OCI-LY1 (cell line): ENCODE results near the gene LIPC.

ENCODE experiments used
- H2AFZ ChIP-seq: fragments of 200-600 bp; sonication (generic), shearing (Covaris generic); 2 replicates; pipeline ENCODE4 v1.6.0; 2014; ENCODE audit warnings: antibody characterized with exemption, mild to moderate bottlenecking, low read length
- H3F3A ChIP-seq: fragments of 200-600 bp; sonication (generic), shearing (Covaris generic); 2 replicates; pipeline ENCODE4 v1.6.0; 2014; ENCODE audit warnings: mild to moderate bottlenecking, antibody characterized with exemption, low read length, moderate library complexity; ENCODE audit not compliant: insufficient read depth
- H3K27ac ChIP-seq: fragments of 200-600 bp; sonication (generic); 2 replicates; pipeline ENCODE4 v1.5.1; 2014; ENCODE audit warnings: low read length, mixed run types, mild to moderate bottlenecking, low read depth; ENCODE audit not compliant: poor library complexity, severe bottlenecking
- H3K27me3 ChIP-seq: fragments of 200-600 bp; sonication (generic); 2 replicates; pipeline ENCODE4 v1.6.0; 2014; ENCODE audit warnings: antibody characterized with exemption, mild to moderate bottlenecking, low read length, moderate library complexity; ENCODE audit not compliant: insufficient read depth
- H3K36me3 ChIP-seq: fragments of 200-600 bp; sonication (generic); 2 replicates; pipeline ENCODE4 v1.6.1; 2014; ENCODE audit warnings: mild to moderate bottlenecking, antibody characterized with exemption, low read length, moderate library complexity, mixed read lengths; ENCODE audit not compliant: insufficient read depth
- H3K4me1 ChIP-seq: fragments of 200-600 bp; sonication (generic); 2 replicates; pipeline ENCODE4 v1.5.1; 2014; ENCODE audit warnings: mild to moderate bottlenecking, low read length, moderate library complexity; ENCODE audit not compliant: insufficient read depth, severe bottlenecking
- H3K4me2 ChIP-seq: fragments of 200-600 bp; sonication (generic), shearing (Covaris generic); 2 replicates; pipeline ENCODE4 v1.6.1; 2014; ENCODE audit warnings: low read length
- H3K4me3 ChIP-seq: fragments of 200-600 bp; sonication (generic); 2 replicates; pipeline ENCODE4 v1.5.1; 2014; ENCODE audit warnings: low read length, low read depth, mild to moderate bottlenecking, mixed read lengths; ENCODE audit not compliant: poor library complexity, severe bottlenecking
- H3K79me2 ChIP-seq: fragments of 200-600 bp; shearing (Covaris generic); 2 replicates; pipeline ENCODE4 v1.6.1; 2016; ENCODE audit warnings: mixed run types, low read length, mixed read lengths; ENCODE audit not compliant: insufficient read depth
- H3K9ac ChIP-seq: fragments of 200-600 bp; sonication (generic), shearing (Covaris generic); 2 replicates; pipeline ENCODE4 v1.6.1; 2014; ENCODE audit warnings: mild to moderate bottlenecking, low read length, mixed read lengths
- H3K9me2 ChIP-seq: fragments of 200-600 bp; sonication (generic), shearing (Covaris generic); 2 replicates; pipeline ENCODE4 v1.6.1; 2014; ENCODE audit warnings: low read depth, mild to moderate bottlenecking, low read length, mixed read lengths
- H3K9me3 ChIP-seq: fragments of 200-600 bp; shearing (Covaris generic); 2 replicates; pipeline ENCODE4 v1.6.1; 2014; ENCODE audit warnings: low read length, mixed read lengths
- H4K20me1 ChIP-seq: fragments of 200-600 bp; sonication (generic), shearing (Covaris generic); 2 replicates; pipeline ENCODE4 v1.6.0; 2016; ENCODE audit warnings: mild to moderate bottlenecking, low read length; ENCODE audit not compliant: insufficient read depth
- CTCF ChIP-seq: fragments of 200-600 bp; sonication (generic), shearing (Covaris generic); IDR thresholded peaks from 2 replicates; pipeline ENCODE4 v1.5.1; 2017; ENCODE audit warnings: mild to moderate bottlenecking, antibody characterized with exemption, low read length, moderate library complexity, mixed read lengths
- EZH2 ChIP-seq: fragments of 200-600 bp; sonication (generic), shearing (Covaris generic); IDR thresholded peaks from 2 replicates; pipeline ENCODE4 v1.8.0; 2017; ENCODE audit warnings: borderline replicate concordance, mixed run types, mild to moderate bottlenecking, antibody characterized with exemption, low read length, moderate library complexity, mixed read lengths

LIPC gene

DNA sequence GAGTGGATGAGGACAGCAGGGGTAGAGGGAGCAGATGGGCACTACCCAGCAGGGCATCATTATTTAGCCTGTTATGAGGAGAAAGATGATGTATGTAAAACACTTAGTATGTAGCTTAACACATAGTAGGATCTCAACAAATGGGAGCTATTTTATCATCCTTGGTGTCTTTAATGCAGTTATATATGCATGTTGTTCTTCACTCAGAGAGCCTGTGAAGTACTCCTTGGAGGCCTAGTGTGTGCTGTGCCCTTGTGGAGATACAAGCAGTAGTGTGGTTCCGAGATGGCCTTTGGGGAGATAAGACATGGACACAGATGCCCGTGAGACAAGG is 124.2 kb downstream of the LIPC start:
- peak overlapping the region; percentile 99 for H3K27ac ChIP-seq
- peaks cover 60% of the 10 kb centered on the region for H3K4me1 ChIP-seq
- H3K9ac ChIP-seq: peak overlapping the region; percentile 78
- H3K4me2 ChIP-seq: no peak overlapping the region
- TF ChIP-seq CTCF (no peak), EZH2 (no peak)
- no peaks in the 10 kb centered on the region for H3K27me3 ChIP-seq
- H4K20me1 ChIP-seq: no peaks in the 10 kb centered on the region
- H2AFZ ChIP-seq: no peak overlapping the region
- H3F3A ChIP-seq: peaks cover 13% of the 10 kb centered on the region; the same call in 1 of the 2 replicates
- no peak overlapping the region for H3K4me3 ChIP-seq
- H3K9me2 ChIP-seq: no peaks in the 10 kb centered on the region
- no peaks in the 10 kb centered on the region for H3K79me2 ChIP-seq
- no peaks in the 10 kb centered on the region for H3K36me3 ChIP-seq
- no peaks in the 10 kb centered on the region for H3K9me3 ChIP-seq

GRCh38 chr15:58556541-58556940 is 124.8 kb downstream of the LIPC start:
- Histone ChIP-seq H3K4me1 (peaks cover 54% of the 10 kb centered on the region), H3K27ac (peak overlapping the region; percentile 99), H3K9ac (peak overlapping the region; percentile 78; the same call in 1 of the 2 replicates), H3K4me2 (no peak overlapping the region), H3K36me3 (no peaks in the 10 kb centered on the region), H2AFZ (no peak overlapping the region), H3K9me3 (no peaks in the 10 kb centered on the region), H3K79me2 (no peaks in the 10 kb centered on the region), H3K9me2 (no peaks in the 10 kb centered on the region), H3K4me3 (no peak overlapping the region), H3F3A (peaks cover 11% of the 10 kb centered on the region; the same call in 1 of the 2 replicates), H4K20me1 (no peaks in the 10 kb centered on the region), H3K27me3 (no peaks in the 10 kb centered on the region)
- TF ChIP-seq CTCF: no peak
- no peak for TF ChIP-seq EZH2

- Histone ChIP-seq H3F3A (no peaks in the 10 kb centered on the region), H3K36me3 (no peaks in the 10 kb centered on the region), H3K9me3 (no peaks in the 10 kb centered on the region), H2AFZ (no peak overlapping the region), H3K4me1 (peaks cover 47% of the 10 kb centered on the region), H3K4me3 (no peak overlapping the region), H3K79me2 (no peaks in the 10 kb centered on the region), H3K4me2 (no peak overlapping the region), H3K27ac (no peak overlapping the region), H3K9ac (no peak overlapping the region), H4K20me1 (no peaks in the 10 kb centered on the region), H3K9me2 (no peaks in the 10 kb centered on the region), H3K27me3 (no peaks in the 10 kb centered on the region)
- TF ChIP-seq CTCF: no peak
These were observed 127.0 kb downstream of the LIPC start for GRCh38 chr15:58558777-58559176.
